ENCODE results near the gene PCDHGB7. TPM values are rescaled to one million over a fixed set of nuclear protein-coding genes. Genes with fewer than 3 reads are reported as not detected.
A peak's percentile ranks its signal among the peaks of the same experiment; 100 is the strongest.
"Not testable (repeated sequence)": the region's sequence is repeated elsewhere in the genome, so short reads cannot be mapped to it uniquely, and the experiment has no call there.

PCDHGB7 gene
- total RNA-seq (1.9 and 2.2 TPM in 2 replicates), polyA plus RNA-seq (0.06 and 0.12 TPM in 2 replicates), polyA minus RNA-seq (0.77 and 0.86 TPM in 2 replicates)
- total RNA-seq (2013) = 0.49 TPM

GRCh38 chr5:141417494-141418172 is at the start of gene PCDHGB7:
TSS of gene PCDHGB7 (plus strand) at chr5:141417677. CDS start at chr5:141417860, 183 bp downstream.
- H3K9ac ChIP-seq (ENCODE audit: low read length); H4K20me1 ChIP-seq (ENCODE audit: control insufficient read depth, insufficient read depth, low read length, poor library complexity, severe bottlenecking); H3K27ac ChIP-seq (ENCODE audit: low read length in 2 of 2); H3K79me2 ChIP-seq (ENCODE audit: control insufficient read depth, insufficient read depth, low read length); H3K9me3 Mint-ChIP-seq (ENCODE audit: insufficient read depth); H3K36me3 ChIP-seq (replicated peaks in 1 of 2; ENCODE audit: control extremely low read depth in 1 of 2, control insufficient read depth in 1 of 2, extremely low read depth in 1 of 2, insufficient read depth in 2 of 2, low read length in 1 of 2); H3K27ac Mint-ChIP-seq; POLR2A ChIA-PET: not testable (repeated sequence)
- peak; percentile 70 for ATAC-seq (ENCODE audit: low read depth)
- intact Hi-C loops (cut with micrococcal nuclease) = loop anchor here (1.0 to 10.0 kb wide), 2 partner anchors 93 to 141 kb away; partner anchors contain the start of gene TAF7
- peaks cover 2 to 69% (median 48%) of the 10 kb centered on the region in 3 donors for H3K9me3 ChIP-seq (ENCODE audit: control extremely low read depth in 1 of 3, control insufficient read depth in 2 of 3, insufficient read depth in 1 of 3, low read length in 2 of 3)
- peak; percentile 57 for DNase-seq
- H3K4me3 Mint-ChIP-seq = peak within 1 kb of the TSS; percentile 80
- H3K4me1 Mint-ChIP-seq = peaks cover 28% of the 10 kb centered on the region
- H3K4me3 ChIP-seq (ENCODE audit: control extremely low read depth in 1 of 5, extremely low read depth in 1 of 5, insufficient read depth in 1 of 5, low read depth in 2 of 5, low read length in 4 of 5) = peak within 1 kb of the TSS in 2 of 5 experiments; percentile 15
- TF ChIP-seq, protein P1, sequence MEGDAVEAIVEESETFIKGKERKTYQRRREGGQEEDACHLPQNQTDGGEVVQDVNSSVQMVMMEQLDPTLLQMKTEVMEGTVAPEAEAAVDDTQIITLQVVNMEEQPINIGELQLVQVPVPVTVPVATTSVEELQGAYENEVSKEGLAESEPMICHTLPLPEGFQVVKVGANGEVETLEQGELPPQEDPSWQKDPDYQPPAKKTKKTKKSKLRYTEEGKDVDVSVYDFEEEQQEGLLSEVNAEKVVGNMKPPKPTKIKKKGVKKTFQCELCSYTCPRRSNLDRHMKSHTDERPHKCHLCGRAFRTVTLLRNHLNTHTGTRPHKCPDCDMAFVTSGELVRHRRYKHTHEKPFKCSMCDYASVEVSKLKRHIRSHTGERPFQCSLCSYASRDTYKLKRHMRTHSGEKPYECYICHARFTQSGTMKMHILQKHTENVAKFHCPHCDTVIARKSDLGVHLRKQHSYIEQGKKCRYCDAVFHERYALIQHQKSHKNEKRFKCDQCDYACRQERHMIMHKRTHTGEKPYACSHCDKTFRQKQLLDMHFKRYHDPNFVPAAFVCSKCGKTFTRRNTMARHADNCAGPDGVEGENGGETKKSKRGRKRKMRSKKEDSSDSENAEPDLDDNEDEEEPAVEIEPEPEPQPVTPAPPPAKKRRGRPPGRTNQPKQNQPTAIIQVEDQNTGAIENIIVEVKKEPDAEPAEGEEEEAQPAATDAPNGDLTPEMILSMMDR (IDR thresholded peaks at IDR 0.05) = peak; percentile 62
- WGBS (ENCODE audit: insufficient coverage) = 8% methylated on average over 46 of the region's 47 CpGs
- peaks cover 68% of the 10 kb centered on the region for H3K27me3 Mint-ChIP-seq
- CTCF ChIA-PET = interaction anchor here (1.0 to 3.4 kb wide), 13 partner anchors 11 to 200 kb away, joined by 3 to 24 read pairs (median 3); partner anchors contain the start of genes PCDHGA12, PCDHGA9 and PCDHGC3
- H3K4me1 ChIP-seq (ENCODE audit: control insufficient read depth in 2 of 2, insufficient read depth in 2 of 2, low read length in 2 of 2) = peaks cover 21 to 27% of the 10 kb centered on the region in 2 donors
- H3K27me3 ChIP-seq (replicated peaks in 1 of 4; ENCODE audit: control extremely low read depth in 1 of 4, control insufficient read depth in 3 of 4, insufficient read depth in 4 of 4, low read length in 3 of 4) = peaks cover 2 to 77% (median 65%) of the 10 kb centered on the region in 4 experiments
- H2AFZ ChIP-seq (ENCODE audit: insufficient read depth, low read depth, low read length, poor library complexity, severe bottlenecking) = peak within 1 kb of the TSS; percentile 9
- H3K4me2 ChIP-seq (replicated peaks; ENCODE audit: low read depth, low read length, poor library complexity, severe bottlenecking) = peak within 1 kb of the TSS; percentile 26

Measured in B cell (primary cell).